Fibroblast of villous mesenchyme (primary cell): Measurements from ENCODE around the gene IMP4. TPM values are rescaled to one million over a fixed set of nuclear protein-coding genes. Genes with fewer than 3 reads are reported as not detected.

Experiments used
- DNase-seq: peaks from one replicate; pipeline ENCODE4 v3.0.0-alpha.2; 2010; ENCODE audit warnings: low read depth
- H3K4me3 ChIP-seq: 2 replicates; pipeline ENCODE4 v1.5.1; 2011; ENCODE audit warnings: low read depth, mild to moderate bottlenecking, low read length
- total RNA-seq: library from RNA; depleted of rRNA; stranded (reverse); fragments of >200 nt; gene quantifications from 2 replicates; pipeline ENCODE4 v1.2.3, GENCODE V29; 2012
- TF ChIP-seq, protein P1 (sequence below): IDR thresholded peaks from 2 replicates; pipeline ENCODE4 v1.5.1; 2012; ENCODE audit warnings: low read depth, mild to moderate bottlenecking, low read length; ENCODE audit not compliant: insufficient read depth

Gene IMP4
- total RNA-seq, 1 donor = 60.5 TPM

DNA sequence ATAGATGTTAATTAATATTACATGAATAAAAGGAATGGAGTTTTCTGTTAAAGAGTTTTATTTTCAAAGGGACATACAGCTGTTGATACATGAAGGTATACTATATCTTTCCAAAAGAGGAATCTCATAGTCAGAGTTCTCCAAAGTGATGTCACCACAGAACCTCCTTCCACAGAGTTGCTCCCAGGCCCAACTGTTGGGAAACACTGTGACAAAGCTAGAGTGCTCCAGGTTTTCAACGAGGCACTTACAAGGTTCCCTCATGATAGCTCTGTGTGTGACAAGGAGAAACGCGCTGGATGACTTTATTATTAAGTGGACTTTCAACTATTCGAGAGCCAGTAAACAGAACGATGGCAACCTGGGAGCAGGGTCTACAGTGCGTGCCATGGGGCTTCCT lies 46.7 kb downstream of the IMP4 start:
- DNase-seq = no peak
- TF ChIP-seq, protein P1, sequence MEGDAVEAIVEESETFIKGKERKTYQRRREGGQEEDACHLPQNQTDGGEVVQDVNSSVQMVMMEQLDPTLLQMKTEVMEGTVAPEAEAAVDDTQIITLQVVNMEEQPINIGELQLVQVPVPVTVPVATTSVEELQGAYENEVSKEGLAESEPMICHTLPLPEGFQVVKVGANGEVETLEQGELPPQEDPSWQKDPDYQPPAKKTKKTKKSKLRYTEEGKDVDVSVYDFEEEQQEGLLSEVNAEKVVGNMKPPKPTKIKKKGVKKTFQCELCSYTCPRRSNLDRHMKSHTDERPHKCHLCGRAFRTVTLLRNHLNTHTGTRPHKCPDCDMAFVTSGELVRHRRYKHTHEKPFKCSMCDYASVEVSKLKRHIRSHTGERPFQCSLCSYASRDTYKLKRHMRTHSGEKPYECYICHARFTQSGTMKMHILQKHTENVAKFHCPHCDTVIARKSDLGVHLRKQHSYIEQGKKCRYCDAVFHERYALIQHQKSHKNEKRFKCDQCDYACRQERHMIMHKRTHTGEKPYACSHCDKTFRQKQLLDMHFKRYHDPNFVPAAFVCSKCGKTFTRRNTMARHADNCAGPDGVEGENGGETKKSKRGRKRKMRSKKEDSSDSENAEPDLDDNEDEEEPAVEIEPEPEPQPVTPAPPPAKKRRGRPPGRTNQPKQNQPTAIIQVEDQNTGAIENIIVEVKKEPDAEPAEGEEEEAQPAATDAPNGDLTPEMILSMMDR = no peak

DNA sequence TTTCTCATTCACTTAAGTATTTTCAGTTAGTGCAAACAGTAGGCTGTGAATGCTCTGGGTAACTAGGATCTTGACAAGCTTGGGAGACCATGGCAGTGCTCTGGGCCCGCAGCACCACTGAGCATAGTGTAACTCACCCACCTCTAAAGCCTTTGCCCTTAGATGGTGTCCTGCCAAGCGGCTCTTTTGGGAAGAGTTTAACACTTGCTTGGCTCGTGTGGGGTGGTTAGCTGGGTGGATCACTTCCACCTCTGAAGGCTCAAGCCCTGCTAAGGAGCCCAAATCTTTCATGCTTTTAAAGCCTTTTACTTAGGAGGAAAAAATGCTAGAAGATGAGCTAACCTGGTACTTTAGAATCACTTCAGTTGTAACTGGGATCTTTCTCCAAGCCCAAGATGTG lies 47.1 kb downstream of the IMP4 start:
- no peak for DNase-seq
- no peak overlapping the region for H3K4me3 ChIP-seq
- TF ChIP-seq, protein P1 = no peak

More for the DNA sequence above, 46.7 kb downstream of the IMP4 start:
- no peak overlapping the region for H3K4me3 ChIP-seq

DNA sequence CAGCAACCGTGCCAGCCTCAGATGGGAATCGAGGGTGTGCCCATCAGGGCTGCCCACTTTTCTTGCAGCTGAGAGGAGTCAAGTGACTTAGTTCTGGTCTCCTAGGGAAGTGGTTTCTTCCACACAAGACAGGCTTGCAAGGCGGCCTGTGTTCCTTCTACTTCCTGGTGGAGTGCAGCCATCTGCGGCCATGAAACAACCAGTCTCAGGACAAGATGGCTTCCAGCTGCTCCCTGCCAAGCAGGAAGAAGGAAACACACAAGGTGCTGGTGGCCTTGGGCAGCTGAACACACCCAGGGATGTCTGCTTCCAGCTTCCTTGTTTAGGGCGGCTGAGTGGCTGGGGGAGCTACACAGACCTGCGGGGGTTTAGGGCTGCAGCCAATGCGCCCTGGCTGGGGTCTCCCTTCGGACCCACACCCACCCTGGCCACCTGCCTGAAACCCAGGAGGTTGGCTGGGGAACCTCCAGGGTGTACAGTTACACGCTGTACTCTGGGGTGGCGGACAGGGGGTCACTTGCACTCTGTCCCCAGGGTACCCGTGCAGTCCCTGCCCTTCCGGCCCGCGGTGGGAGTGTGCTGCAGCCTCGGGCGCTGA lies 47.9 kb downstream of the IMP4 start:
- DNase-seq = no peak
- H3K4me3 ChIP-seq = peak overlapping the region; percentile 80
- TF ChIP-seq, protein P1 = no peak

DNA sequence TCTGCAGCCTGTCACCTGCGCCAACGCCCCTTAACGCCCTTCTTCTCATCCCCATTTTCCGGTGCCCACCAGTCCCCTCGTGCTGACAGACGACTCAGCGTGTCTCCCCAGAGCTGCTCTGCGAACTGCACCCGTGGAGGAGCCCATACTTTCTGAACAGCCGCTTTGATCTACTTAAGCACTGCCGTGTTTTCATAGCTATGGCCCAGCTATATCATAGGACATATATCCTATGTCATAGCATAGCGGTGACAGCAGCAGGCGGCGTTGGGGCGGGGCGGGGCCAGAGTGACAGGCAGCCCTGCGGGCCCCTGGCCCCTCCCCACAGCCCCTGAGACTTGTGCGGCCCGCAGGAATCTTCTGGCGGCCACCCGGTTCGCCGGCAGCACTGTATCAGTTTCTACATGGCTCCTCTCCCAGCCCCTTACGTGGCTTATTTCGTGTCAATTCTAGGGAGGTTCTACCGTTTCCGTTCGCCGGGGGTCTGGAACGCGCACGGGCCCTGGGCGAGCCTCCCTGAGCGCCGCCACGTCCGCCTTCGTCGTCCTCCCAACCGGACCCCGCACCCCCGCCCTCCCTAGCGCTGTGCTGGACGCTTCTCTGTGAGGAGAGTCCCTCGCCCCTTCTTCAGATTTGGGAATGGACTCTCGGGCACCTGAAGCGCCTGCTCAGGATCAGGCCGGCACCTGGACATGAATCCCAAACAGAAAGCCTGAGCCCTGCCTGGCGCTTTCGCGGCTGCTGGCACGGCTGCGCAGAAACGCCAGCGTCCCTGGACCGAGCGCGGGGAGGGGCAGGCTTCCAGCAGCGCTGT lies 48.6 kb downstream of the IMP4 start:
- peak overlapping the region; percentile 80 for H3K4me3 ChIP-seq
- peak; percentile 73 for DNase-seq
- TF ChIP-seq, protein P1 = no peak

DNA sequence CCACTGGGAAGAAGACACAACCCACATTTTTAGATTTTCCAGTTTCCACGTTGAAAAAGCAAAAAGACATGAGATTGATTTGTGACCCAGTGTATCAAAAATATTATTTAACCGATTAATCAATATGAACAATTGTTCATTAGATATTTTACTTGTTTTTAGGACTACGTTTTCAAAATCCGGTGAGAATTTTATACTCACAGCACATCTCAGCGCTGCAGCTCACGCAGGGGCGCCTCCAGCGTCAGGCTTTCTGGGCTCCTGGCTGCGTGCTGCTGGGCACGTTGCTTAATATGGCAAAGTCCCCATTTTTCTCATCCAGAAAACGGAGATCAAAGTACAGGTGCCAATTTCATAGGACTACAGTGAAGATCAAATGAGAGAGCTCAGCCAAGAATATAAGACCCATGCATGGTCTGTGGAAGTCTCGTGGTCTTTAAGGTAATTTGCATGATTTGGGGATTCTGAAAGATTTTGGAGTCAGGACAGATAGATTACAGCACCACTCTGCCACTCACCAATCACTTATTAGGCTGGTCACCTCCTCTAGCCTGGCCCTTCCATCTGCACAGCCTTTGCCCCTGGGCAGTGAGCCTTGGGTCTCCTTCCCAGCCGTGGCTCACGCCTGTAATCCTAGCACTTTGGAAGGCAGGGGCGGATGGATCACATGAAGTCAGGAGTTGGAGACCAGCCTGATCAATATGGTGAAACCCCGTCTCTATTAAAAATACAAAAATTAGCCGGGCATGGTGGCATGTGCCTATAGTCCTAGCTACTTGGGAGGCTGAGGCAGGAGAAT lies 49.4 kb downstream of the IMP4 start:
- TF ChIP-seq, protein P1 = no peak
- H3K4me3 ChIP-seq = peak overlapping the region; percentile 80
- DNase-seq = no peak

DNA sequence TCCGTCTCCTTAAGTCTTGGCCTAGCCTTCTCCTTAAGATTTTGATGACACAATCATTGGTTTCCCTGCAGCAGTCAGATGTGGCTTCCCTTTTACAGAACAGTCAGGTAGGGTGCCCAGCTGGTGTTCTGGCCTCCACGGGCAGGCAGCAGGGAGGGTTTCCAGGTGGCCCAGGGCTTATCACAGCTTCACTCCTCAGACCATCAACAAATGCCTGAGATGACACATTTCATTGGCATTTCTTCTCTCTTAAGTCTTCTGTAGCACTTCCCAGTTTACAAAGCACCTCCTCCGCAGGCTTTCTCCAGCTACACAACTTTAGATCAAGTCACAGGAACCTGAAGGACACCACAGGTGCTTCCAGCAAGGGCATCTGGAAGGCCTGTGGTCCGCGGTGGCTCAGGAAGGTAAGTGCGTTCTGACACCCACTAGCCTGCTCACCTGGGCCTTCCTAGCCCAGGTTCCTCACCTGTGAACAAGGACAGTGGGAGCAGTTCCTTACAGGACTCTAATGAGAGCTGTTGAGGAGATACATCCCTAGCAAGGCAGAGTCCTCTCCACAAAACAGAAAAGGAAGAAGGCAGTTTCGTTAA lies 50.7 kb downstream of the IMP4 start:
- no peak for DNase-seq
- no peak overlapping the region for H3K4me3 ChIP-seq
- TF ChIP-seq, protein P1 = no peak
